HG03280 (cell line): ENCODE data around the gene C1QTNF7.
A peak's percentile ranks its signal among the peaks of the same experiment; 100 is the strongest.

Source experiments
- ATAC-seq: cut with Tn5 transposase; IDR thresholded peaks from one replicate; pipeline ENCODE4 v1.9.1; 2021; ENCODE audit warnings: mild to moderate bottlenecking, moderate library complexity; ENCODE audit not compliant: unreplicated experiment

C1QTNF7 gene

GRCh38 chr4:15451866-15452765 lies 24.3 kb downstream of the C1QTNF7 start:
- ATAC-seq = no peak

- ATAC-seq = no peak
Measured at GRCh38 chr4:15455290-15455689, 27.5 kb downstream of the C1QTNF7 start.

- peak; percentile 93 for ATAC-seq
Measured at GRCh38 chr4:15457406-15458201, 29.8 kb downstream of the C1QTNF7 start.

- no peak for ATAC-seq
Measured at GRCh38 chr4:15458616-15459015, 30.8 kb downstream of the C1QTNF7 start.

- ATAC-seq = no peak
Measured at GRCh38 chr4:15459706-15460105, 31.9 kb downstream of the C1QTNF7 start.

- ATAC-seq = no peak
Measured at GRCh38 chr4:15466596-15466995, 38.8 kb downstream of the C1QTNF7 start.

- ATAC-seq = no peak
Measured at GRCh38 chr4:15469402-15470127, 41.7 kb downstream of the C1QTNF7 start, which contains the start of gene CC2D2A. TSS of gene CC2D2A (plus strand) at chr4:15469882. CDS start at chr4:15475933, 6,051 bp downstream.

GRCh38 chr4:15470128-15470475 lies 42.3 kb downstream of the C1QTNF7 start:
- ATAC-seq = no peak

- ATAC-seq = no peak
Measured at GRCh38 chr4:15476396-15476795, 48.6 kb downstream of the C1QTNF7 start.

GRCh38 chr4:15478724-15479088 lies 50.9 kb downstream of the C1QTNF7 start:
- no peak for ATAC-seq

- ATAC-seq = no peak
Measured at GRCh38 chr4:15479089-15479912, 51.5 kb downstream of the C1QTNF7 start.

- ATAC-seq = no peak
Measured at GRCh38 chr4:15479913-15480185, 52.0 kb downstream of the C1QTNF7 start.

GRCh38 chr4:15481961-15482745 lies 54.3 kb downstream of the C1QTNF7 start:
- ATAC-seq = no peak

GRCh38 chr4:15482842-15483241 lies 55.0 kb downstream of the C1QTNF7 start:
- no peak for ATAC-seq

GRCh38 chr4:15488136-15488535 lies 60.3 kb downstream of the C1QTNF7 start:
- ATAC-seq = no peak

GRCh38 chr4:15488658-15489470 lies 61.0 kb downstream of the C1QTNF7 start:
- ATAC-seq = no peak

- ATAC-seq = no peak
Measured at GRCh38 chr4:15489551-15489950, 61.7 kb downstream of the C1QTNF7 start.

- no peak for ATAC-seq
Measured at GRCh38 chr4:15493411-15493810, 65.6 kb downstream of the C1QTNF7 start.

GRCh38 chr4:15495621-15496020 lies 67.8 kb downstream of the C1QTNF7 start:
- ATAC-seq = no peak
